ENCODE results near the gene CATSPER1. TPM values are rescaled to one million over a fixed set of nuclear protein-coding genes. Genes with fewer than 3 reads are reported as not detected.
A peak's percentile ranks its signal among the peaks of the same experiment; 100 is the strongest.
"Not testable (repeated sequence)": the region's sequence is repeated elsewhere in the genome, so short reads cannot be mapped to it uniquely, and the experiment has no call there.

Gene CATSPER1
- total RNA-seq, 1 donor from 2014 or later: 0.10 TPM

DNA sequence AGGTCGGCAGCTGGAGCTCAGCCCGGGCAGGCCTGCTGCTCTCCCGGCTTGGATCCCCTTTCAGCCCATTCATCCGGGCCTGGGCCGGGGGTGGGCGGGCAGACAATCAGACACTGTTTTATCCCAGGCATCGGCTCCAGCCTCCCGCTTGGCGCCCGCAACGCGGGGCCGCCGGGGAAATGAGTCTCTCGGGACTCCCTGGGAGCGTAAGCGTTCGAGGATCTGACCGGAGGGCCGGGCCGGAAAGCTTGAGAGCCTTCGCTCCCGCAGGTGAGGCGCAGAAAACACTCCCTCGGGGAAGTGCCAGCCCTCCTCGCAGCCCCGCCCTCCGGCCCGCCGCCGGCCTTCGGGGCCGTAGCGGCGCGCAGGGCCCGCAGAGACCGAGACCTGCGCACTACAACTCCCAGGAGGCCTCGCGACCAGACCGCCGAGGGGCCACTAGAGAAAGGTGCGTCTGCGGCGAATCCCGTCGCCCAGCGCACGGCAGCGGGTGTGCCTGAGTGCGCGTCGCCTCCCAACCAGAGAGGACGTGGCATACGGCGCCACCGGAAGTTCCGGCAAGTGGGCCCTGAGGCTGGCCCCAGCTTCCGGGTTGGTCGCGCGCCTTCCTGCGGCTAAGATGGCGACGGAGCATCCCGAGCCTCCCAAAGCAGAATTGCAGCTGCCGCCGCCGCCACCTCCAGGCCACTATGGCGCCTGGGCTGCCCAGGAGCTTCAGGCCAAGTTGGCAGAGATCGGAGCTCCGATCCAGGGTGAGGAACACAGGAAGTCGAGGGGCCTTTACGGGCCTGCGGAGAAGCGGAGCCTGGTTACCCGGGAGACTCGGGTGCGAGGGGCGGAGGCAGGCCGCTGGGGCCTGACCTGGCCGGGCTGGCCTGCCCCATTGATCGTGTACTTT lies 25.7 kb upstream of the CATSPER1 start, which contains the start of gene SF3B2:
Gene SF3B2 (plus strand): TSS at position 599 of the 898 bp plus-strand sequence. CDS start 21 bp downstream, at position 620.
- peak; percentile 97 for DNase-seq

DNA sequence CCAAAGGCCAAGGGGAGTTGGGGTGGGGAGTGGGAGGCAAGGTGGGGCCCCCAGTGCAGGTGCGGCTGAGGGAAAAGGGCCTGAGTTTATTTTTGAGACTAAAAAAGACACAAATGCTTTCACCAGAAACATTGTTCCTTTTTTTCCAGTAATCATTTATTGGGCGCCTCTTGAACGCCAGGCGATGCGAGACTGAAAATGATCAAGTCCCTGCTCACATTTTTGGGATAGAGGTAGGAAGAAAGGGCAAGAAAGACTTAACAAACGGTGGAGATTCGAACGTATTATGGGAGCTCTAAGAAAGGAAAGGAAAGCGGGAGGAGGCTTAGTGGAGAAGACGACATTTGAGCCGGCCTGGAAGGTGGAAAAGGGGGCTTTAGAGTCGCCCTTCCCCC lies 25.1 kb upstream of the CATSPER1 start:
- DNase-seq: no peak

DNA sequence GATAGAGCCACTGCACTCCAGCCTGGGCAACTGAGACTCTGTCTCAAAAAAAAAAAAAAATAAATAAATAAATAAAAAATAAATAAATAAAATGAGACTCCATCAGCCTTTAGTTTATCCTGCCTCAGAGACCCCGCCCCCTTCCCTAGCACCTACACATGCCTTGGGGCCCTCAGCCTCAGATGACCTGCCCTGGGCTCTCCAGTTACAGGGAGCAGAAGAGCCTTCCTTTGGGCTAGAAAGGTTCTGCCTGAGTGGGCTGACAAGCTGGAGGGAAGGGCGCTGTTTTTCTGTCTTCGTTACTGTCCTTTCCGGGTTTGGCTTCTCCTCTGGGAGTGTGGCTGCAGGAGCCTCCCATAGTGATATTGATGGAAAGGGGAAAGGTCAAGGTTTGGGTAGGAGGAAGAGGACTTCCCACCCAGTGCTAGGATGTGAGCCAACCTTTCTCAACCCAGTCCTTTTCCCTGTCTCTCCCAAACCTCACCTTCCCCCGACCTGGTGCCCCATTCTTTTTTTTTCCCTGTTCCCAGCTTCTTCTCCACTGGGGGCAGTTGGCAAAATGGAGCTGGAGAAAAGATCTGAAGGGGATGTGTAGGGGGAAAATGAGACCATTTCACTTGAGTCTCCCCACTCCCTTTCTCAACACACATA lies 24.4 kb upstream of the CATSPER1 start:
- DNase-seq: no peak

DNA sequence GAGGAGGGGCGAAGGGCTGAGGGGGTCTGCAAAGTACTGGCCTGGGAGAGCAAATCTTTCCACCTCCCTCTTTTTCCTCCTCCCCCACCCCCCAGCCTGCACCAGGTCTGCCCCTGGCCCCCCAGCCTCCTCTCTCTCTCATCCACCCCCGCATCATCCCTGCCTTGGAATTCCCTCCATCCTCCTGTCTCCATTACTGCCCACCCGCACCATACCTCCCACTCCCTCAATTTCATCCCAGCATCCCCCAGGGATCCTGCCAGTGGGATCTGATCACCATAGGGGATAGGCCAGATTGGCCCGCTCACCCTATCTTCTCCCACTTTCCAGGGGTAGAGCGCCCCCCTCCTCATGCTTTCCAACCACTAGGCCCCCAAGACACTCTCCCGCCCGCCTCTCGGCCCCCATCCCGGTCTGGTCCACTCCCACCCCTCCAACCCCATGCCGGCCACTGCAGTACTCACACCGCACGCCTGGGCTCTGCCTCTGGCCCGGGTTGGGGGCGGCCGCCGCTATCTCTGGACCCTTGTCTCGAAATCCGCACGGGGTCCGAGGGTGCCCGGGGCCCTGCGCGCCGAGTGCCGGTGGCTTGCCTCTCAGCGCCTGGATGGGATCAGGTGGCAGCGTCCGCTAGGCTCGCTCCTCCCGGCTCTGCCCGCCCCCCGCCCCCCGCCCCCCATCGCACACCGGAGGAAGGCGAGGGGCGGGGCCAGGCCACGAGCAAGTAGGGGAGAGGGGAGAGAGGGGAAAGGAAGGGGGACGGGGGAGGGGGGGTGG lies 22.5 kb upstream of the CATSPER1 start, which contains the start of gene GAL3ST3:
Gene GAL3ST3 (minus strand): TSS at position 615 of the 777 bp plus-strand sequence. CDS start 3,746 bp downstream, outside the sequence.
- no peak for DNase-seq

DNA sequence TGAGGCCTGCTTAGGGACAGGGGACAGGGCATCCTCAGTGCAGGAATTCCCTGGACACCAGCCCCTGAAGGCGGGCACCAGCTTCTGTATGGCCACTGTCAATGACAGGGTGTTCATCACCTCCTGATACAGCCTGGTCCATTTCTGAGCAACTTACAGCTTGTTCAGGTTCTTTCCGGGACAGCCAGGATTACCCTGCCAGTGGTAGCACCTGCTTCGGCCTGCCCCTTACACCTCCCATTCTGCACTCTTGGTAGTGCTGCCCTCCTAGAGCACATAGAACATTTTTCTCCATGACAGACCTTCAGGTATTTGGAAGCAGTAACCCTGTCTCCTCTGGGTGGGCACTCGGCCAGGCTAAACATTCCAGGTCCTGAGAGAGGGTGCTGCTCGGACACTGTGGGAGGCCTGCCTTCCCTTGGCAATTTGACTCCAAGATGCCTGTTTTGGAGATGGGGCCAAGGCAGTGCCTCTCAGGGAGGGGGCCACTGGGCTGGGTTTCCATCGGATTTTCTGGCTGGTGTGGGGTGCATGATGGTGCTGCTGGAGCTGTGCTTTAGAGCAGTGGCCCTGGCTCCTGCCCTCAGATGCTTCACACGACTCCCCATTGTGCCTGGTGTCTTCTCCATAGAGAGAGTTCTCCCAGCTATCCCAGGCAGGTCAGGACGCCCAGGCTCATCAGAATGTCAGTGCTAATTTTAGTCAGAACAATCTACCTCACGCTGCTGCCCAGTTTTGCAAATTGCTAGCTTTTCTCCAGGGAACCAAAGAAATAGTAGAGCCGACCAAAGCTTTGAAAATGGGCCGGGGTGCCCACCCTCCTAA lies 21.5 kb upstream of the CATSPER1 start:
- no peak for DNase-seq

DNA sequence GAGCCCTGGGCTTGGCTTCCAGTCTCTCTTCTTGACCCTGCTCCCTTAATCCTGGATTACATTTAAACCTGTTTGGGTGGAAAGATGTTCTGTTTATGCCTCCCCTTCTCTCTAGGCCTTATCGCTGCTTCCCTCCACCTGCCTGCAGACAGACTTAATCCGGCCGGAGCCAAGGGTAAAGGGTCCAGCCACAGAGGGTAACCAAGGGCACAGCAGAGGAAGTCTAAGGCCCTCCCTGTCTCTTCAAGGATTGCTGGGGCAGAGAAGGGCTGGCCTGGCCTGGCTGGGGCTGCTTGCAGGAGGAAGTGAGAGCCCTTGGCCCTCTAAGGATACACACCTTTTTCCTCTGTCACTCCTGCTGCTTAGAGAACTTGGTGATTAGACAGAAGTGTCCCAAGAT lies 20.6 kb upstream of the CATSPER1 start:
- no peak for DNase-seq

DNA sequence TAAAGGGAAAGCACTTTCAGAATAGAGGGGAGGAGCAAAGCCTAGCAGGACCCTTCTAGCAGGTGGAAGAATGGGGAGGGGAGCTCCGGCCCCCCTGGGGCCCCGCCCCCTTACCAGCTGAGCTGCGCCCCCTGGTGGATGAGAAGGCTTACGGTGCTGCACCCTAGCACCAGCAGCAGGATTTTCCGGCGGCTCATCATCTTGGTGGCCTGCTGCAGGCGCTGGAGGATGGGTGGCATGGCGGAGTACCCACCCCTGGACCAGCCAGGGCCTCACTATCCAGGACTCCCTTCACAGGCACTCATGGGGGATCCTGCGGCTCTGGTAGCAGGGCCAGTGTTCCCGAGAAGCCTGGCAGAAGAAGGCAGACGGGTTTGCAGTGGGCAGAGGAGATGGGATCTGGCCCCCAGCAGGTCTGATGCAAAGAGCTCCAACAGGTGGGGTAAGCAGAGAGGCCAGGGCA lies 18.9 kb upstream of the CATSPER1 start:
- peak; percentile 40 for DNase-seq

DNA sequence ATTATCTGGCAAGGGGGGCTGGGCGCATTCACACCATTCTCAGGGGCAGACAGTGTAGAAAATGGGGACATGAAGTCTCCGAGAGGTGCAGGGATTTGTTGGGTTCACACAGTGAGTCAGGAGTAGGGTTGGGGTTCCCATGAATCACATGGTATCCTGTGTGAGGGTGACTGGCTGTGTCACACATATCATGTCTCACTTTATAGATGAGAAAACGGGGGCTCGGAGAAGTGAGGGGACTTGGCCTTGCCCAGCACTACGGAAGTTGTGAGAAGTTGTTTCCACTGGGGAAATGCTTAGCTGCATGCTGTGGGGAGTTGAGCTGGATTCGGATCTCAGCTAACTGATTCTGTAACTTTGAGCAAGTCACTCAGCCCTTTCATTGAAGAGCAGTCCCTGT lies 18.5 kb upstream of the CATSPER1 start:
- DNase-seq: no peak

DNA sequence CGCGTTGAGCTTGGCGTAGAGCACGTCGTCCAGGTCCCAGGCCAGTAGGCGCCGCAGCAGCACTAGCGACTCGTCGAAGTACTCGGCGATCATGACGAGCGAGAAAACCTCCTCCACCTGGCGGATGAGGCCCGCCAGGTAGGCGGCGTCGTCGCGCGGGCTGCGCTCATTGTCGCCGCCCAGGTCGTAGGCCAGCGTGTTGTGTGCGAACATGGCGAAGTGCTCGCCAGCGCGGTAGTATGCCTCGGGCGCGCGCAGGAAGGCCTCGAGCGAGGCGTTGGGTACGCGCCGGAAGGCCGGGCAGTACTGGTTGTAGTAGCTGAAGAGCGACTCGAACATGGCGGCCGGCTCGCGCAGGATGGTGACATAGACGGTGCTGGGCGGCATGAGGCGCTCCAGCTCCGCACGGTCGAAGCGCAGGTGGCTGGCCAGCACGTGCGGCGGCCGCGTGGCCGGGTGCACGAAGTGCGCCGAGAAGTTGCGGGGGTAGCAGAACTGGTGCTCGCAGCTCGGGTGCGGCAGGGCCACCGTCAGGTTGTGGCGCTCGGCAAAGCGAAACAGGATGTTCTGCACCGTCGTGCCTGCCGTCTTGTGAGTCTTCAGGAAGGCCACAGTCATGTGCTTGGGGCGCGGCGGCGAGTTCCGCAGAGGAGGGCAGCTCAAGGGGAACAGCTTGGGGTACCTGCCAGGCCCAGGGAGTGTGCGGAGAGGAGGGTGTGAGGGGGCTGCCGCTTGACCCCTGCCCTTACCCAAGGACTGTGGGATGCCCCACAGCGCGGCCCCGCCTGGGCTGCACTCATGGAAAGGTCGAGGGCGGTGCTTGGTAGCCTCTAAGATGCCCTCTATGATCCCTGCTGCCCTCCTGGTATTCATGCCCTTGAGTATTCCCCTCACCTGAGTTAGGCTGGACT lies 17.0 kb upstream of the CATSPER1 start:
- DNase-seq: no peak

DNA sequence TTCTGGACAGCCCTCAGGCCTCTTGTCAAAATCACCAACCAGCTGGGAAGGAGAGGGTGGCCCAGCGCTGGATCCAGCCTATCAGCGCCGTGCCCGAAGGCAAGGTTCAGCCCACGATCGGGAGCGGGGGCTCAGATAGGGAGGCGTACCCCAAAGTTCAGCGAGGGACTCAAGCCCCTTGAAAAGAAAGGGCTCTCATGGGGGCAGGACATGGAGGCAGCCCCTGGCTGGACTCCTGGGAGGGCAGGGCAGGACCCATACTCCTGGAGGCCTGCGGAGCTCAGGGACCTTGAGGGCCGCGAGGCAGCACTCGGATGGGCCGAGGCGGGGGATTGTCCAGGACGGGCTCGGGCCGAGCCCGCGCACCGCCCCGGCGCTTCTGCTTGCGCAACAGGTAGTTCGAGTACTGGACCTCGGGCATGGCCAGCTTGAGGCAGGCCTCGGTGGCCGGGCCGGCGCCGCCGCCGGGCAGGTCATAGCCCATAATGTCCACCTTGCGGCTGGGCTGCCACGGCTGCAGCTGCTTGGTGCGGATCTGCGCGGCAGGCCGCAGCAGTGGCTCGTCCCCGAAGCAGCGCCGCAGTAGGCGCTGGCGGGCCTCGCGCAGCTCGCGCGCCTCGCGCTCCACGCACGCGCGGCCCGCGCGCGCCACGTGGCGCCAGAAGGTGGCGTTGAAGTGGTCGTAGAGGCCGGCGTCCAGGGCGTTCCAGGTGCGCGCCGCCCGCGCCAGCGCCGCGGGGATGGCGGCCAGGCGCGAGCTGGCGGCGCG lies 16.1 kb upstream of the CATSPER1 start:
- DNase-seq: no peak

DNA sequence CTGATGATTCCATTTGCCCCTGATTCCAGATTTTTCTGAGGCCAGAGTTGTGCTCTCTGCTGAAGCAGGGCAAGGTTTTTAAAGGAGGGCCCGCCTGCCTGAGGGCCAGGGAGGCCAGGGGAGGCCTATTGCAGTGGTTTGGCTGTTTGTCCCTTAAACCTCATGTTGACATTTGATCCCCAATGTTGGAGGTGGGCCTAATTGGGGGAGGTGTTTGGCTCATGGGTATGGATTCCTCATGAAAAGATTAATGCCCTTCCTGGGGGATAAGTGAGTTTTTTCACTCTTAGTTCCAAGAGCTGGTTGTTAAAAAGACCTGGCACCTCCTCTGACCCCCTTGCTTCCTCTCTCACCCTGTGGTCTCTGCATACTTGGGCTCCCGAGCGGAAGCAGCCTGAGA lies 13.5 kb upstream of the CATSPER1 start:
- DNase-seq: no peak

DNA sequence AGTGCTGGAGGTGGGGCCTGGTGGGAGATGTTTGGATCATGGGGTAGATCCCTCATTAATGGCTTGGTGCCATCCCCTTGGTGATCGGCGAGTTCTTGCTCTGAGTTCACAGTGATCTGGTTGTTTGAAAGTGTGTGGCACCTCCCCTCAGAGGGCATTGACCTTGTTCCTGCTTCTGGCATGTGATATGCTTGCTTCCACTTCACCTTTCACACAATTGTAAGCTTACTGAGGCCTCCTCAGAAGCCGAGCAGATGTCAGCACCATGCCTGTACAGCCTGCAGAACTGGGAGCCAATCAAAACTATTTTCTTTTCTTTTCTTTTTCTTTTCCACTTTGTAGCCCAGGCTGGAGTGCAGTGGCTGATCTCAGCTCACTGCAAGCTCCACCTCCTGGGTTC lies 11.0 kb upstream of the CATSPER1 start:
- DNase-seq: no peak

DNA sequence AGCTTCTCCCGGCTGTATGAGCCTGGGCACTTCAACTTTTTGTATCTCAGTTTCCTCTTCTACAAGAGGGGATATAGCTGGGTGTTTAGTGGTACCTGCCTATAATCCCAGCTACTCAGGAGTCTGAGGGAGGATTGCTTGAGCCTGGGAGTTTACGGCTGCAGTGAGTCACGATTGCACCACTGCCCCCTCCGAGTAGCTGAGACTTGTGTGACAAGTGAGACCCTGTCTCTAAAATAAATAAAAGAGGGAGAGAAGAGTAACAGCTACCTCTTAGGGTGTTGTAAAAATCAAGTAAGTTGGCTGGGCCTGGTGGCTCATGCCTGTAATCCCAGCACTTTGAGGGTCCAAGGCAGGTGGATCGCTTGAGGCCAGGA lies 10.0 kb upstream of the CATSPER1 start:
- no peak for DNase-seq

DNA sequence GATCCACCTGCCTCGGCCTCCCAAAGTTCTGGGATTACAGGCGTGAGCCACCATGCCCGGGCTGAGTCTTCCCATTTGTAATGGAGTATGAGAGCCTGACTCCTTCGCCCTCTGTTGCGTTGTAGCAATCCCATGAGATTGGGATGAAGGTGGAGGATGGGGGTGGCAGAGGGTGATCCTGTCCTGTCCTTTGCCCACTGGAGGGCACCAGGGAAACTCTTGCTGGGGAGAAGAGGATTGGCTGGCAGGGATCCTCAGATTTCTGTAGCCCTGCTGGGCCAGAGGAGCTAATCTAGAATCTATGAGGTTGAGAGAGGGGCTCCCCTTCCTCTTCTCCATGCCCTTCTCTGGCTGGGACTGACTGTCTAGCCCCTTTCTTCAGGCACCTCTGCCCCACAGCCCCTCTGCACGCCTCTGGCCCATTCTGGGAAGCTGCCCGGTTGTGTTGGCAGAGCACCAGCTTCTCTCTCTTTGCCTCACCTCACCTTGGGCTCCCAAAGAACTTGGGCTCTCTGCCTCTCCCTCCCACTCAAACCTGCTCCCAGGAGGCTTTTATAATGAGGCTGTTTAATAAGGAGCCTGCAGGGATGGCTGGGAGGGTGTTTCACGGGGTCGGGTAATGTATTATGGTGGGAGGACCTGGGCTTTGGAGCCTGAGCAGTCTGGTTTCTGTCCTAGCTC lies 9.5 kb upstream of the CATSPER1 start:
- DNase-seq: no peak

DNA sequence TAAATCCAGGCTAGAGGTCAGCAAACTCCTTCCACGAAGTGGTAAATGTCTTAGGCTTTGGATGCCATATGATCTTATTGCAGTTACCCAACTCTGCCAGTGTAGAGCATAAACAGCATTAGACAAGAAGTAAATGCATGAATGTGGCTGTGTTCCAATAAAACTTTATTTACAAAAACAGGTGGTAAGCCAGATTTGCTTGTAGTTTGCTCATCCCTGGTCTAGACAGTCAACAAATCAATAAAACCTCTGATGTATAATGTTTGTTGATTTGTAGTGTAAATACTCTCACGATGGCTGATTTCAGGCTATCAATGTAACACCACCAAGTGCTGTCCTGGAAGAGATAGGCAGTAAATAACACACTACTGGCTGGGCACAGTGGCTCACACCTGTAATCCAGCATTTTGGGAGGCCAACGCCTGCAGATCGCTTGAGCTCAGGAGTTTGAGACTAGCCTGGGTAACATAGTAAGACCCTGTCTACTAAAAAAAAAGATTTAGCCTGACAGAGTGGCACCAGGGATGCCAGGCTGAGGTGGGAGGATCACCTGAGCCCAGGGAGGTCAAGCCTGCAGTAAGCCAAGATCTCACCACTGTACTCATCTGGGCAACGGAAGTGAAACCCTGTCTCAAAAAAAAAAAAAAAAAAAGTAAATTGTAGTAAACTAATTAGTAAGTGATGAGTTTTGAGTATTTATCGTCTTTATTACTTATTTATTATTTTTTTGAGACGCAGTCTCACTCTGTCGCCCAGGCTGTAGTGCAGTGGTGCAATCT lies 6.9 kb upstream of the CATSPER1 start:
- no peak for DNase-seq

DNA sequence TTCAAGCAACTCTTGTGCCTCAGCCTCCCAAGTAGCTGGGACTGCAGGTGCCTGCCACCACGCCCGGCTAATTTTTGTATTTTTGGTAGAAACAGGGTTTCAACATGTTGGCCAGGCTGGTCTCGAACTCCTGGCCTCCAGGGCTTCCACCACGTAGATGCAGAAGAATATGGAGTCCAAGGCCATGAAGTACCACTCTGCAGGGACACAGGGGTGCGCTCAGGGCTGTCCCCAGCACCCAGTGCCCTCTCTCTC lies 3.2 kb downstream of the CATSPER1 start:
- not testable (repeated sequence) for DNase-seq

DNA sequence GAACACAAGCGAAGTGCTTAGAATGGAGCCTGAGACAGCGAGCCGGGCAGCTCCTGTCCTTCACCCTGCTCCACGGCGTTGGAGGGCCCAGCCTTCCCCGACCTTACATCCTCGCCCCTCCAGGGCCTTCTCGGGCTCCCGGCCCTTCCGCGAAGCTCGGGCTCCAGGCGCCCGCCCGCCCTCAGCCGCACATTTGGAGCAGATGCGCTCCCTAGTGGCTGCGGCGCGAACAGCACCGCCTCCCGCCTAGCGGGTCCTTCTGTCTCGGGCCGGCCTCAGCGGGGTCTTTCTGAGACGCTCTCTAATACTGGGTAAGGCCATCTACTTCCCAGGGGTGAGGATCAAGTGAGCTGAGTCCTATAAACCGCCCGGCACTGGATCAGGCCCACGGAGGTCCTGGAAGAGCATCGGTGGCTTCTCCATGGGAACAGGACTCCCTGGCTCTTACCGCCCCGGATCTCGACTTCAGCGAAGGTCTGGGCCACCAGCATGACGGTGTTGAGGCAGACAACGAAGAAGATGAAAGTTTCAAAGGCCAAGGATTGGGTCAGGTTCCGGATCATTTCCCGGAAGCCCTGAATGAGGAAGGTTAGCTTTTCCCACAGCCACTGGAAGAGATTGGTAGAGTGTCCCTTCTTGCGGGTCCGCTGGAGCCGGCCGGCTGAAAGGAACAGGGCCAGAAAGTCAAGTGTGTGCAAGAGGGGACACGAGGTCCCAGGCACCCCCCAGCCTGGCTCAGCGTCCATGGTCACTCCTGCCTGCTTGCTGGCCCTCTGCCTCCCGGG lies 3.7 kb downstream of the CATSPER1 start:
- no peak for DNase-seq
